ENCODE results near the gene BTNL9. TPM values are rescaled to one million over a fixed set of nuclear protein-coding genes. Genes with fewer than 3 reads are reported as not detected.

BTNL9 gene
- total and polyA plus RNA-seq, 9 of the 15 experiments (the other 6 are each of a cell fraction or from before 2014, with no cell fraction given), result 3.7 to 86.7 (median 29.4) TPM

GRCh38 chr5:181107699-181108098, 67.6 kb downstream of the BTNL9 start (continued):
- TF ChIP-seq ZNF740 (CRISPR knock-in tag; IDR thresholded peaks at IDR 0.05) (no peak), ZNF740 (tag; IDR thresholded peaks at IDR 0.05) (no peak), ELF1 (tag; IDR thresholded peaks at IDR 0.05) (no peak), ZNF3 (CRISPR knock-in tag; IDR thresholded peaks at IDR 0.05) (no peak), ZNF551 (CRISPR knock-in tag; IDR thresholded peaks at IDR 0.05) (no peak), ZFP36 (IDR thresholded peaks at IDR 0.05; ENCODE audit: low read depth, low read length, partially characterized antibody) (no peak), SMARCE1 (IDR thresholded peaks at IDR 0.05) (no peak), CBX1 (IDR thresholded peaks at IDR 0.05; ENCODE audit: low read depth) (no peak), ZNF354B (CRISPR knock-in tag; IDR thresholded peaks at IDR 0.05) (no peak), L3MBTL2 (IDR thresholded peaks at IDR 0.05) (peak; percentile 29; the same call in 1 of the 2 replicates), CAMTA2 (CRISPR knock-in tag; conservative IDR thresholded peaks at IDR 0.05) (no peak), POLR2H (tag; IDR thresholded peaks at IDR 0.05; ENCODE audit: low read depth) (no peak), GATAD2B (IDR thresholded peaks at IDR 0.05; ENCODE audit: borderline replicate concordance) (no peak; the same call in 1 of the 2 replicates)
- TF ChIP-seq, protein P1, sequence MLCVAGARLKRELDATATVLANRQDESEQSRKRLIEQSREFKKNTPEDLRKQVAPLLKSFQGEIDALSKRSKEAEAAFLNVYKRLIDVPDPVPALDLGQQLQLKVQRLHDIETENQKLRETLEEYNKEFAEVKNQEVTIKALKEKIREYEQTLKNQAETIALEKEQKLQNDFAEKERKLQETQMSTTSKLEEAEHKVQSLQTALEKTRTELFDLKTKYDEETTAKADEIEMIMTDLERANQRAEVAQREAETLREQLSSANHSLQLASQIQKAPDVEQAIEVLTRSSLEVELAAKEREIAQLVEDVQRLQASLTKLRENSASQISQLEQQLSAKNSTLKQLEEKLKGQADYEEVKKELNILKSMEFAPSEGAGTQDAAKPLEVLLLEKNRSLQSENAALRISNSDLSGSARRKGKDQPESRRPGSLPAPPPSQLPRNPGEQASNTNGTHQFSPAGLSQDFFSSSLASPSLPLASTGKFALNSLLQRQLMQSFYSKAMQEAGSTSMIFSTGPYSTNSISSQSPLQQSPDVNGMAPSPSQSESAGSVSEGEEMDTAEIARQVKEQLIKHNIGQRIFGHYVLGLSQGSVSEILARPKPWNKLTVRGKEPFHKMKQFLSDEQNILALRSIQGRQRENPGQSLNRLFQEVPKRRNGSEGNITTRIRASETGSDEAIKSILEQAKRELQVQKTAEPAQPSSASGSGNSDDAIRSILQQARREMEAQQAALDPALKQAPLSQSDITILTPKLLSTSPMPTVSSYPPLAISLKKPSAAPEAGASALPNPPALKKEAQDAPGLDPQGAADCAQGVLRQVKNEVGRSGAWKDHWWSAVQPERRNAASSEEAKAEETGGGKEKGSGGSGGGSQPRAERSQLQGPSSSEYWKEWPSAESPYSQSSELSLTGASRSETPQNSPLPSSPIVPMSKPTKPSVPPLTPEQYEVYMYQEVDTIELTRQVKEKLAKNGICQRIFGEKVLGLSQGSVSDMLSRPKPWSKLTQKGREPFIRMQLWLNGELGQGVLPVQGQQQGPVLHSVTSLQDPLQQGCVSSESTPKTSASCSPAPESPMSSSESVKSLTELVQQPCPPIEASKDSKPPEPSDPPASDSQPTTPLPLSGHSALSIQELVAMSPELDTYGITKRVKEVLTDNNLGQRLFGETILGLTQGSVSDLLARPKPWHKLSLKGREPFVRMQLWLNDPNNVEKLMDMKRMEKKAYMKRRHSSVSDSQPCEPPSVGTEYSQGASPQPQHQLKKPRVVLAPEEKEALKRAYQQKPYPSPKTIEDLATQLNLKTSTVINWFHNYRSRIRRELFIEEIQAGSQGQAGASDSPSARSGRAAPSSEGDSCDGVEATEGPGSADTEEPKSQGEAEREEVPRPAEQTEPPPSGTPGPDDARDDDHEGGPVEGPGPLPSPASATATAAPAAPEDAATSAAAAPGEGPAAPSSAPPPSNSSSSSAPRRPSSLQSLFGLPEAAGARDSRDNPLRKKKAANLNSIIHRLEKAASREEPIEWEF (CRISPR knock-in tag; IDR thresholded peaks at IDR 0.05), result no peak
- TF ChIP-seq, protein P2, sequence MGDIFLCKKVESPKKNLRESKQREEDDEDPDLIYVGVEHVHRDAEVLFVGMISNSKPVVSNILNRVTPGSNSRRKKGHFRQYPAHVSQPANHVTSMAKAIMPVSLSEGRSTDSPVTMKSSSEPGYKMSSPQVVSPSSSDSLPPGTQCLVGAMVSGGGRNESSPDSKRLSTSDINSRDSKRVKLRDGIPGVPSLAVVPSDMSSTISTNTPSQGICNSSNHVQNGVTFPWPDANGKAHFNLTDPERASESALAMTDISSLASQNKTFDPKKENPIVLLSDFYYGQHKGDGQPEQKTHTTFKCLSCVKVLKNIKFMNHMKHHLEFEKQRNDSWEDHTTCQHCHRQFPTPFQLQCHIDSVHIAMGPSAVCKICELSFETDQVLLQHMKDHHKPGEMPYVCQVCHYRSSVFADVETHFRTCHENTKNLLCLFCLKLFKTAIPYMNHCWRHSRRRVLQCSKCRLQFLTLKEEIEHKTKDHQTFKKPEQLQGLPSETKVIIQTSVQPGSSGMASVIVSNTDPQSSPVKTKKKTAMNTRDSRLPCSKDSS (IDR thresholded peaks at IDR 0.05; ENCODE audit: low read depth, partially characterized antibody), result no peak
